LNCAP (cell line): Measurements from ENCODE around the gene DSCAML1.

Experiments
- CTCF ChIP-seq: fragments of 450-650 bp; IDR thresholded peaks from 2 replicates; pipeline ENCODE4 v1.5.1; 2017; ENCODE audit warnings: mild to moderate bottlenecking

DSCAML1 gene

GRCh38 chr11:117725048-117725734 is 71.8 kb downstream of the DSCAML1 start:
- TF ChIP-seq CTCF, result no peak

- TF ChIP-seq CTCF, result no peak
Measured at GRCh38 chr11:117724621-117725020, 72.4 kb downstream of the DSCAML1 start.

GRCh38 chr11:117724104-117724503 is 72.9 kb downstream of the DSCAML1 start:
- TF ChIP-seq CTCF, result no peak

- no peak for TF ChIP-seq CTCF
Measured at GRCh38 chr11:117723277-117724024, 73.6 kb downstream of the DSCAML1 start.

- TF ChIP-seq CTCF, result no peak
Measured at GRCh38 chr11:117722082-117722481, 74.9 kb downstream of the DSCAML1 start.

- TF ChIP-seq CTCF, result no peak
Measured at GRCh38 chr11:117720061-117720511, 76.9 kb downstream of the DSCAML1 start.

- no peak for TF ChIP-seq CTCF
Measured at GRCh38 chr11:117719480-117719879, 77.5 kb downstream of the DSCAML1 start.
